LNCaP clone FGC (cell line): ENCODE data around the gene SLC17A7.

ENCODE experiments used
- DNase-seq: peaks from one replicate; pipeline ENCODE4 v3.0.0-alpha.2; 2011; ENCODE audit warnings: low read depth
- H3K4me3 ChIP-seq: 2 replicates; pipeline ENCODE4 v1.5.1; 2011; ENCODE audit warnings: mild to moderate bottlenecking, low read depth, low read length, control low read depth
- CTCF ChIP-seq: IDR thresholded peaks from 2 replicates; pipeline ENCODE4 v1.5.1; 2012; ENCODE audit warnings: mild to moderate bottlenecking; ENCODE audit not compliant: control insufficient read depth, insufficient read depth; ENCODE audit errors: extremely low read depth

The SLC17A7 gene

DNA sequence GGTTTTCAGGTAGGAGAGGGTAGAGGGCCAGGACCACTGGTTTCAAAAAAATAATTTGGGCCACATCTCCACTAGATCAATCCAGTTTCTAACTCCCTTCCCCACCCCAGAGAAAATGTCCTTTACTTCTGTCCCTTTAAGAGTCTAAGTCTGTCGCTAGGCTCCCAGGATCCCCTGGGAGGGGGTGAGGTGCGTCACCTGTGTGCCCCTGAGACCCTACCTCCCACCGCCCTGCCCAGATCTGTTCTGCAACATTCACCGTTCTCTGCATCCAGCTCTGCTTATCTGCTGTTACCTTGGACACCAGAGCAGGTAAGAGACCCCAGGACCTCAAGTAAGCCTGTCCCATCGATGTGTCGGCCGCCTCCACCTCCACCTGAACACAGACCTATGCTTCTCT, 16.1 kb downstream of the SLC17A7 start, which contains the start of gene GFY:
GFY (plus strand) TSS at position 211 of the 400 bp plus-strand sequence. CDS start 1,043 bp downstream, outside the sequence.
- no peak for TF ChIP-seq CTCF
- DNase-seq = no peak
- no peak within 1 kb of the TSS for H3K4me3 ChIP-seq

- TF ChIP-seq CTCF = no peak
- no peak overlapping the region for H3K4me3 ChIP-seq
- DNase-seq = no peak
These were observed 17.4 kb downstream of the SLC17A7 start for GRCh38 chr19:49423985-49424303.

DNA sequence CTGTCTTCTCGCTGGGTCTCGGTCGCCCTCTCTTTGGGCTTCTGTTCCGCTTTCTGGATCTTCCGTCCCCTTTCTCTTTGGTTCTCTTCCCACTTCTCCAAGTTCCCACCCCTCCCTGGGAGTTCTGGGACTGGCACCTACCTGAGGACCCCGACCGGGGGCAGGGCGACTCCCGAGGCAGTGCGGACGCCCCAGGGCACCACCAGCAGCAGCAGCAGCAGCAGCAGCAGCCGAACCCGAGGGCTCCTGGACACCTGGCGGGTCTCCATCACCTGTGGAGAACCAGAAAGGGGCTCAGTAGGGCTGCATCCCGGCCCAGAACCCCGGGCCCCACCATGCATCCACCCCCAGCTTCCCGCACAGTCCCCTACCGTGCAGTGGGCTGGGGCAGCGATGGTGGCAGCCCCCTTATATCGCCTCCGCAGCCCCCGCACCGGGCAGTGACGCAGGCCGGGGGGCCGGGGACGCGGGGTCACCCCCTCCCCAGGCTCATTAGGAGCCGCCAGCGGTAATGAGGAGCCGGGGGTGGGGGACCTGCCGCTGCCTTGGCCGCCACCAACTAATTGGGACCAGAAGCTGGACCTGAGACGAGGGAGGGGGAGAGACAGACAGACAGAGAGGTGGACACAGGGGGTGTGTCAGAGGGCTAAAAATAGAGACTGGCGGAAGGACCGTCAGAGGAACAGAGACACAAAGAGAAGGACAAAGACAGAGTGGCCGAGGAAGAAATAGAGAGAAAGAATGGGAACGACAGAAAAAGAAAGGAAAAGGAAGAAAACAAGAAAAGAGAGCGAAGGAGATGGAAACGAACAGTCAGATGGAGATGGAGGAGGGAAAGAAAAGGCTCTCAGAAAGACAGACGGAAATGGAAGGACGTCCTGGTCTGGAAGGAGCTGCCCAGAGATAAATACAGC, 18.0 kb downstream of the SLC17A7 start, which contains the start of gene PTH2:
PTH2 (minus strand) TSS at position 371 of the 914 bp plus-strand sequence; CDS start at position 269, 102 bp downstream.
- TF ChIP-seq CTCF = no peak
- no peak for DNase-seq
- H3K4me3 ChIP-seq = no peak within 1 kb of the TSS

DNA sequence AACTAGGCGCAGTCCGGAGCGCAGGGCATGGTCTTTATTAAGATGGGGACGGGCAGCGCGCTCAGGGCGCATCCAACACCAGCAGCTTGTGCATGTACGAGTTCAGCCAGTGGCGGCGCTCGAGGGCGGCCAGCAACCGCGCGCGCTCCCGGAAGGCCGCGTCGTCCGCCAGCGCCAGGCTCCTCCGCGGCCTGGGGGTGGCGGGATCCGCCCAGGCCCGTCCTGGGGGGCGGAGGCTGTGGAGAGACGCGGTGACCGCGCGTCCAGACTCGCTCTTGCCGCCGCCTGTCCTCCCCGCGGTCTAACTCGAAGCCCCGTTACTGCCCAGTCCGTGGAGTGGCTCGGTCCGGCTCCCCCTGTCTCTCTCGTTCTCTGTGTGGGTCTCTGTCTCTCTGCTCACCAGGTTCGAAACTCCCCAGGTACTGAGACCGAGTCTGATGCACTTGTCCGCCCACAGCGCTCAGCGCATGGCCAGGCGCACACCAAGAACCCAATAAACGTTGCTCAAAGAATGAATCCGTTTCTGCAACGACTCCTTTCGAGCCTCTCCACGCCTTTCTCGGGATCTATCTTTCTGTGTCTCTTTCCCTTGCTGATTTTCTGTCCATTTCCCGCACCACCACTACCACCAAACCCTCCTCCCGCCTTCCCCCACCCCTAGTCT, 18.8 kb downstream of the SLC17A7 start:
- DNase-seq = no peak
- peak; percentile 40; the same call in 1 of the 2 replicates for TF ChIP-seq CTCF
- no peak overlapping the region for H3K4me3 ChIP-seq

DNA sequence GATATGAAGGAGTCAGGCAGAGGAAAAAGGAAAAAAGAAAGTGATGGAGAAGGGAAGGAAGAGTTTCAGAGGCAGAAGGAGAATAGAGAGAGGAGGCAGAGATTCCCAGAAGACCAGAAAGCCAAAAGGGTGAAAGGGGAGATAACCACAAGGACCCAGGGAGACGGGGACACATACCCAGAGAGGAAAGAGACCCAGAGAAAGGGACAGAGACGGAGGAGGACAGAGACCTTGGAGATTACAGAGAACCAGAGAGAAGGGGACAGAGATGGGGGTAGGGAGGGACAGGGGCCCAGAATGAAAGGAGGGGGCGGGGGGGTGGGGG, 19.5 kb downstream of the SLC17A7 start:
- no peak for DNase-seq
- no peak for TF ChIP-seq CTCF
- no peak overlapping the region for H3K4me3 ChIP-seq

DNA sequence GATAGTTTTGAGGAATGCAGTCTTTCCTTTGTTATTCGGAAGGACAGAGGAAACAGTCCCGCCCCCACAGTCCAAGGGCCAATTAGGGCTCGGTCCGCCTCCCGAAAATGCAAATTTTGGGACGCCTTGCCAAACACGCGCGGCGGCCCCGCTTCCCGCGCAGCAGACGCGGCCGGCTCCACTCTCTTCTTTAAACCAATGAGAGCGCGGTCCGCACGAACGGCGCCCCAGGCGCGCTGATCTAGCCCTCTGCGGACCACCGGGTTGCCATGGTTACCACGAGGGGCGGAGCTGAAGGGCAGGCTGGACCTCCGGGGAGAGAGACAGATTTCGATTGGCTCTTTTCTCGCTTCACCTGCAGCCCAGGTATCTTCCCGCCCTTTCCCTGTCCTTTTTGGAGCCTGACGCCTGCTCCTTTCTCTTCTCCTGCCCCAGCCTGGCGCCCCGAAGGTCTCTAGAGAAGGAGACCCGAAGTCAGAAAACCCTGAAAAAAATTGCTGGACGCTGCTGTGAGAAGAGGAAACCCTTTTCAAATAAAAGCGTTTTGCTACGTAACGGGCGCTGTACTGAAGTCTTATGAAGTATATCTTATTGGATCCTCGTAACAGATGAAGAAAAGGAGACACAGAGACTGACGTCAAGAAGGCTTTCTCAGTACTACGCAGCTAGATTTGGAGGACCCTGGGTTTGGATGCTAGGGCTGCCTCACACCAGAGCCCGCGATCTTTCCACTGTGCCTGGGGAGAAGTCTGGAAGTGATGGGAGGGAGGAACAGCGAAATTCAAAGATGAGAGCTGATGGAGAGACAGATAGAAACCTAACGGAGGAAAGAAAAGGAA, 20.1 kb downstream of the SLC17A7 start:
- no peak for TF ChIP-seq CTCF
- H3K4me3 ChIP-seq = peak overlapping the region; percentile 38
- peak; percentile 28 for DNase-seq
